Measurements from ENCODE around the gene PIGN.

DNA sequence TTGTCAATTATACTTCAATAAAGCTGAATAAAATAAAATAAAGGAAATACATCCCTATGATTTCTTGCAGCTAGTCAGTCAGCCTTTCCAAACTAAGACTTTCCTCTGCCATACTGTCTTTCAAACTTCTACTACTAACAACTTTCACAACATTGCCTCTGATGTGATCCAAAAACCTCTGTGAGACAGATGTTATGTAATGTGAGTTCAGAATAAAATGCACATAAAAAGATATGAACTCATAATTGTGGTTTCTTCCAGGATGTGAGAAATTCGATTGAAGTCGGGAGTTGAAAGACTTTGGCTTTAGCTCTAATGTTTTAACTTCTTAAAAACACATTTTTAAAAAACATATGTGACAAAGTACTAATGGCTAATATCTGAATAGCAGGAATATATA is 98.7 kb downstream of the PIGN start:
- TF ChIP-seq EZH2 (IDR thresholded peaks at IDR 0.05; ENCODE audit: low read depth, low read length, severe bottlenecking): no peak
- no peak for TF ChIP-seq CHD1 (IDR thresholded peaks at IDR 0.05; ENCODE audit: low read depth, low read length)
- no peak for TF ChIP-seq POLR2AphosphoS5 (IDR thresholded peaks at IDR 0.05; ENCODE audit: low read depth, low read length)
- no peak for TF ChIP-seq KDM1A (IDR thresholded peaks at IDR 0.05; ENCODE audit: borderline replicate concordance, low read length)
- no peak for TF ChIP-seq CTCF (IDR thresholded peaks at IDR 0.05; ENCODE audit: control extremely low read depth in 1 of 3, insufficient read depth in 1 of 3, low read depth in 1 of 3, low read length in 3 of 3)
- no peak for TF ChIP-seq SIN3A (conservative IDR thresholded peaks at IDR 0.05 in 1 of 2, IDR thresholded peaks at IDR 0.05 in 1 of 2; ENCODE audit: low read depth in 1 of 2, low read length in 2 of 2)
- no peak for TF ChIP-seq POLR2A (IDR thresholded peaks at IDR 0.05; ENCODE audit: control extremely low read depth in 1 of 2, low read depth in 2 of 2, low read length in 2 of 2)
- TF ChIP-seq JUND (IDR thresholded peaks at IDR 0.05; ENCODE audit: low read length): no peak
- no peak for TF ChIP-seq RNF2 (IDR thresholded peaks at IDR 0.05; ENCODE audit: borderline replicate concordance, low read depth, low read length, missing control alignments, poor library complexity, severe bottlenecking)

All from H1 (cell line).